ENCODE data around the gene PEX5L. TPM values are rescaled to one million over a fixed set of nuclear protein-coding genes. Genes with fewer than 3 reads are reported as not detected.

The PEX5L gene
- total RNA-seq, 1 experiment from 2014 or later, result 1.5 TPM

DNA sequence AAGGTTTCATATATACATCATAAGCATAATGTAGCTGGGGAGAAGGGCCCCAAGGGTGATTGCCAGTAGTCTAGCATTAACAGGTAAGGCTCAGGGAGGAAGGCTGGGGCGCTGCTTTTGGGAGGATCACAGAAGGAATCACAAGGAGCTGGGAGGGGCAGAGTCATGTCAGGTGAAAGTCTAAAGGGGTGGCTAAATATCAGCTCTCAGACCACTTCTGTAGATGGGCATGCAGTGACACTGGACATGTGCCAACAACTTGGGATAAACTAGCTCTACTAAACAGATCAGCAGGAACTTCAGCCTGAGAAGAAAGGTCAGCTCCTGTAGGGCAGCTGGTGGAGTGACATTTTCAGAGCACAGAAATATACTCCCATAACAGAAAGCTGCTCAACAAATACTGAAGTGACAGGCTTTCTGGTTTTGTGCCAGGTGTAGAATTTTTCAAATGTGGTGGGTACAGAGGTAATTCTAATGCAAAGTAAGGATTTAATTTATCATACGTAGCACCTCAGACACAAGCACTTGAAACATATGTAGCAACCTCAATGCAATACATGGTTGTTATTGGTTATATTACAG lies 79.4 kb downstream of the PEX5L start:
- DNase-seq (ENCODE audit: low read depth), result no peak

GRCh38 chr3:179956416-179956830 lies 80.3 kb downstream of the PEX5L start:
- DNase-seq (ENCODE audit: low read depth), result peak; percentile 23

DNA sequence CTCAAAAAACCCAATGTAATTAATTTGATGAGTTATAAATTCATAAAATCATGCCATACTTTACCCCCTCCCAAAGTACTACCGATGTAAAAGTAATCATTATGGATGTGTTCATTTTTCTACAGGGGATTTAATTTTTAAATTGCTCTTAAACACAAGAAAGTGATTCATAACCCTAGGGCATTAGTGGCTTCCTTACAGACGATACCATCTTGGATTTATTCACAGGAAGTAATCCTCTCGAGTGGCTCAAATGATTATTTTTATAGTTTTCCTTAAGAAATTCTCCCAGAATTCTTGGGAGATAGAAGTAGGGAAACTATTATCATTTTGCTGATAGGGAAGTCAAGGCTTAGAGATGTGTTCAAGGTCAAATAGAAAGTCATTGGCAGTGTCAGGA lies 80.9 kb downstream of the PEX5L start:
- DNase-seq (ENCODE audit: low read depth), result no peak

DNA sequence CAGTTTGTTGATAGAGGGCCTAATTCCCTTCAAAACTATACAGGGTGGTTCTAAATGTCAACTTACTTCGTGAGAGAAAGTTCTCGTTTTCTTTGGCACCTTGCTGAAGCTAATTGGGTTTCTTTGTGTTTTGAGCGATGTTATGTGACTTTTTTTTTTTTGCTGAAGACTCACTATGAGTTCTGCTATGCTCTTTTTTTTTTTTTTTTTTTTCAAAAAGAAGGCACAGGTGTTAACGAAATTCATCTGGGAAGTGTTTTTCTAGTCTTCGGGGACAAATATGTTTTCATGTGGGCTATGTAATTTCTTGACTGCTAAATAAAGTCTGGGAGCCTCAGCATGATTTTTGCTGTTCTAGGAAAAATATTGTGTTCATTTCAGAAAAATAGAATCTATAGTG lies 81.5 kb downstream of the PEX5L start:
- DNase-seq (ENCODE audit: low read depth), result no peak

- DNase-seq (ENCODE audit: low read depth), result no peak
These were observed 82.5 kb downstream of the PEX5L start for GRCh38 chr3:179953993-179954870.

GRCh38 chr3:179950840-179951239 lies 85.9 kb downstream of the PEX5L start:
- no peak for DNase-seq (ENCODE audit: low read depth)

GRCh38 chr3:179949869-179950268 lies 86.9 kb downstream of the PEX5L start:
- DNase-seq (ENCODE audit: low read depth), result no peak

DNA sequence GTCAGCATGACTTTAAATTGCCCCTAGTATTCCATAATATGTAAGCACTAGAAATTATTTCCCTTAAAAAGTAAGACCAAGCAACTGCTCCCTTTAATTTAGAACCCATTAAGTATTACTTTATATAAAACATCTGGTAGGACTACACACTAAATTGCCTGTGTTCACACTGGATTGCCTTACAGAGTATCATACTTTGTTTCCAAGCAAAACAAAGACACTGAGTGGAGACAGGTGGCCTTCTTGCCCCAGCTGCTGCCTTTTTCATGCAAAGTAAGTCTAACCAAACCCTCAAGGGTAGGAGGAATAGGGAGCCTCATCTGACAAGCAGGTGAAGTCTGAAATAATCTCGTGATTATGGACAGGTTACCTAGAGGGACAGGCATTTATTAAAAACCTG lies 87.3 kb downstream of the PEX5L start:
- no peak for DNase-seq (ENCODE audit: low read depth)

DNA sequence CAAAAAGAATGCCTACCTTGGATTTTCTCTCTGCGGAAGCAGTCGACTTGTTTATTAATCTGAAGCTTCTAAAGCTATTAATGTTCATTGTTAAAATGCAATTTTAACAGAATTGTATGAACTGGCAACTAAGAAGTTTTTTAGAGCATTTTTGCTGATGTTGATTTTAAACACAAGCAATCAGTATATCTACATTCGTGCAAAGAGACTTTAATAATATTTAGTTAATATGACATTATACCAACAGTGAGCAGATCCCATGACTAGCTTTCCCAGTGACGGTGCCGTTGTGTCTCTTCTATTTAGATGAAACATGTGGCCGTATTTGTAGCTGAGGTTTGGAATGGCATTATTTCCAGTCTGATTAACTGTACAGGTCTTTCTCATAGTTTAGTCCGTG lies 88.0 kb downstream of the PEX5L start:
- no peak for DNase-seq (ENCODE audit: low read depth)

- DNase-seq (ENCODE audit: low read depth), result no peak
These were observed 91.2 kb downstream of the PEX5L start for GRCh38 chr3:179945569-179945968.

DNA sequence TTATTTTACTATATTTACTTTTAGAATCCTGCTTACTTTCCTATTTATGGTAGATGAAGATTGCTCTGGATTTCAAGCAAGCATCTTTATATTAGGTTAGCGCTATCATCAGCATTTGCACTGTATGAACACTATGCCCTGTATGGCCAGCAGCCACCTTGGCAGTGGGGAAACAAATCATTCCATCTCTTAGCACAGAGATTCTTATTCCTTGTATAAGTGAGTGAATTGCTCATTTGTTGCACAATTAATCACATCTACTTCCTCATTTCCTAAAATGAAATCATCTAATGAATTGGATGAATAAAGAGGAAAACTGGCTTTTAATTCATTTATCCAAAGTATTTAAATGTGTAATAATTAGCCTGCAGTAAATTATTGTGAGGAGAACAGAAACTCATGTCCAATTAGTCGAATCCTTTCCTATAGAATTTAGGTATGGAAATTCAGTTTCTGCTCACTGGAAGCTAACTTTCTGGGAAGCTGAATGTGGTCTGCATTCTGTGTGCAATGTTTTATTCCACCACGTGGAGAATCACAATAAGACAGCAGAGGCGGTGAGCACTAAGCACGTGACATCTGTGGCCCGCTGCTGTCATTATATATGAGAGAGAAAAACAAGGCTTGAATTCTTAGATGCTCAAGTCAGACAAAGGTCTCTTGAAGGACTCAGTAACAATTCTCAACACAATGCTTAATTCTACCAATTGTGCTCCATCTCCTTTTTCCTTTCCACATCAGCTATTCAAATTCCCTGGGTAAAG lies 93.4 kb downstream of the PEX5L start:
- no peak for DNase-seq (ENCODE audit: low read depth)

GRCh38 chr3:179942553-179943075 lies 94.1 kb downstream of the PEX5L start:
- DNase-seq (ENCODE audit: low read depth), result no peak

GRCh38 chr3:179935710-179936109 lies 101.0 kb downstream of the PEX5L start:
- no peak for DNase-seq (ENCODE audit: low read depth)

- DNase-seq (ENCODE audit: low read depth), result no peak
These were observed 102.8 kb downstream of the PEX5L start for GRCh38 chr3:179933914-179934313.

GRCh38 chr3:179933080-179933479 lies 103.7 kb downstream of the PEX5L start:
- no peak for DNase-seq (ENCODE audit: low read depth)

- no peak for DNase-seq (ENCODE audit: low read depth)
These were observed 104.1 kb downstream of the PEX5L start for GRCh38 chr3:179932674-179933073.

DNA sequence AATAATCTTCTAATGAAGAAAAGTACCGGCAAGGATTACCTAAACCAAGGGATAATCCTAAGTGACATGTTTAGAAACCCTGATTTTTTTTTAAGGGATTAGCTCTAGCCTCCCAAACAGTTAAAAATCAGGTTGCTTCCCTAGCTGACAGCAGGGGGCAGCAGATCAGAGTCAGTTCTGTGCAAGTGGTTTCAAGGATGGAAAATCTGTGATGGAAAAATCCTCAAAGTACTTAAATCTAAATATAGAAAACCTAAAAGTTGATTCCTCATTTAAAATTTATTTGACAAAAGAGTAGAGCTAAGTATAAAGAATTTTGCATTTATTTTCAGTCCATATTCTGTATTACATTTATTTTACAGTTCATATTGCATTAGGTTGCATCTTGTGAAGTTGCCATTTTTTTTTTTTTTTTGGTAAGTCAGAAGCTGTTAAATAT lies 107.6 kb downstream of the PEX5L start:
- peak; percentile 56 for DNase-seq (ENCODE audit: low read depth)

DNA sequence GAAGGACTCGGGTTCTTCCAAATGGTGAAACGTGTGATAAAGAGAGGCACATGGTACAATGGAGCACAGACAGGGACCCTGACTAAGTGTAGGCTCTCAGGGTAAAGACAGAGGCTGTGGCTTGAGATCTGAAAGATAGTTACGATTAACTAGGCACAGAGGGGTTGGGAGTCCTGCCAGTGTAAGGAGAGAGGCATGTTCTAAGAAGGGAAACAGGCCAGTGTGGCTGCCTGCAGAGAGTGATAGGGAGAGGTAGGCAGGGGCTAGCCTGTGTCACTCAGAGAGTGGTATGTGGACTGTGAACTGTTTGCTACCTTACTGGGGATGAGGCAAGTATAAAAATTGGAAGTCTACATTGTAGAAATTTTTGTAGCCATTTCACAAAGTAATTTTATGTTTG lies 109.5 kb downstream of the PEX5L start:
- no peak for DNase-seq (ENCODE audit: low read depth)

DNA sequence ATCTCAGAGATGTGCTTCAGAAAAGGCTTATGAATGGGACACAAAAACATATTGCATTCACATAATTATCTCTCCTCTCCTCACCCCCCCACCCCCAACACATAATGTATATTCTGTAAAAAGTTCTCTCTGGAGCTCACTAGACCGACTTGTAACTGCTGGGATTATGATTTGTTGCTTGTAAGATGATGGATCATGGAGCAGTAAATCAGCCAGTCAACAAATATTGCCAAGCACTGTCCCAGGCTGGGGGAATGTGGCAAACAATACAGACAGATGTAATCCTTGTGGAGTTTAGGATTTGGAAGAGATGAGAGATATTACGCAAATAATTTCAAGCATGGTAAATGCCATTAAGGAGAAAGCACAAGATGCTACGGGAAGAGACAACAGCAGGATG lies 114.8 kb downstream of the PEX5L start:
- DNase-seq (ENCODE audit: low read depth), result no peak

GRCh38 chr3:179921500-179921899 lies 115.2 kb downstream of the PEX5L start:
- no peak for DNase-seq (ENCODE audit: low read depth)

GRCh38 chr3:179907784-179908482 lies 128.8 kb downstream of the PEX5L start:
- no peak for DNase-seq (ENCODE audit: low read depth)

Measured in HT1080 (cell line).